ENCODE results near the gene KLHL11.
"Not testable (repeated sequence)": the region's sequence is repeated elsewhere in the genome, so short reads cannot be mapped to it uniquely, and the experiment has no call there.

DNA sequence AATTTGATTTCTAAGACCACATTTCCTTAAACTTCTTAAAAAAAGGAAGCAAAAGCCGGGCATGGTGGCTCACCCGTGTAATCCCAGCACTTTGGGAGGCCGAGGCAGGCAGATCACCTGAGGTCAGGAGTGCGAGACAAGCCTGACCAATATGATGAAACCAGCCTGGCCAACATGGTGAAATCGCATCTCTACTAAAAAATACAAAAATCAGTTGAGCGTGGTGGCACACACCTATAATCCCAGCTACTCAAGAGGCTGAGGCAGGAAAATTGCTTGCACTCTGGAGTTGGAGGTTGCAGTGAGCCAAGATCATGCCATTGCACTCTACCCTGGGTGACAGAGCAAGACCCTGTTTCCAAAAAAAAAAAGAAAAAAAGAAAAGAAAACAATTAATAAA is 24.4 kb downstream of the KLHL11 start:
- not testable (repeated sequence) for TF ChIP-seq CTCF (conservative IDR thresholded peaks at IDR 0.05); EZH2 (IDR thresholded peaks at IDR 0.05; ENCODE audit: low read depth)

Measured in PC-9 (cell line).